CD4-positive, alpha-beta T cell treated with Interleukin-17A for 1 hour (primary cell): ENCODE results near the gene SETD1A.

Experiments used
- DNase-seq: peaks from one replicate; pipeline ENCODE4 v3.0.0-alpha.2; 2020

SETD1A gene

GRCh38 chr16:30956601-30957455 lies 726 bp upstream of the SETD1A start:
- DNase-seq = peak; percentile 87

GRCh38 chr16:30958175-30959079 lies 873 bp downstream of the SETD1A start:
- no peak for DNase-seq

GRCh38 chr16:30961384-30961783 lies 3.8 kb downstream of the SETD1A start:
- no peak for DNase-seq

GRCh38 chr16:30963925-30964511 lies 6.5 kb downstream of the SETD1A start:
- DNase-seq = no peak

- DNase-seq = no peak
Measured at GRCh38 chr16:30964574-30965226, 7.1 kb downstream of the SETD1A start.

GRCh38 chr16:30965436-30965835 lies 7.9 kb downstream of the SETD1A start:
- DNase-seq = no peak

GRCh38 chr16:30966033-30966619 lies 8.6 kb downstream of the SETD1A start:
- no peak for DNase-seq

GRCh38 chr16:30967795-30968194 lies 10.2 kb downstream of the SETD1A start:
- DNase-seq = no peak

GRCh38 chr16:30969246-30969842 lies 11.8 kb downstream of the SETD1A start:
- DNase-seq = no peak

GRCh38 chr16:30971298-30971697 lies 13.7 kb downstream of the SETD1A start:
- no peak for DNase-seq

GRCh38 chr16:30972872-30973271 lies 15.3 kb downstream of the SETD1A start:
- no peak for DNase-seq

- DNase-seq = no peak
Measured at GRCh38 chr16:30974348-30974747, 16.8 kb downstream of the SETD1A start.

- no peak for DNase-seq
Measured at GRCh38 chr16:30976486-30976885, 18.9 kb downstream of the SETD1A start.

- DNase-seq = no peak
Measured at GRCh38 chr16:30977502-30977901, 19.9 kb downstream of the SETD1A start.

GRCh38 chr16:30979170-30980022 lies 21.8 kb downstream of the SETD1A start:
- no peak for DNase-seq

- no peak for DNase-seq
Measured at GRCh38 chr16:30980023-30980371, 22.4 kb downstream of the SETD1A start.

- no peak for DNase-seq
Measured at GRCh38 chr16:30980434-30980833, 22.9 kb downstream of the SETD1A start.

- DNase-seq = no peak
Measured at GRCh38 chr16:30980959-30981358, 23.4 kb downstream of the SETD1A start.

- no peak for DNase-seq
Measured at GRCh38 chr16:30982548-30983288, 25.2 kb downstream of the SETD1A start.

GRCh38 chr16:30983289-30983889 lies 25.8 kb downstream of the SETD1A start:
- no peak for DNase-seq
